HL-60 (cell line): ENCODE data around the gene SERPINE2.

Experiments used
- GABPA ChIP-seq: IDR thresholded peaks from 2 replicates; pipeline ENCODE4 v1.6.1; 2012; ENCODE audit warnings: low read depth
- POLR2AphosphoS5 ChIP-seq: IDR thresholded peaks from 2 replicates; pipeline ENCODE4 v1.6.1; 2012; ENCODE audit warnings: low read depth
- TF ChIP-seq, protein P1 (sequence below): IDR thresholded peaks from one replicate; pipeline ENCODE4 v1.5.1; 2011; ENCODE audit warnings: low read length, control low read depth, inconsistent platforms; ENCODE audit not compliant: insufficient read depth

DNA sequence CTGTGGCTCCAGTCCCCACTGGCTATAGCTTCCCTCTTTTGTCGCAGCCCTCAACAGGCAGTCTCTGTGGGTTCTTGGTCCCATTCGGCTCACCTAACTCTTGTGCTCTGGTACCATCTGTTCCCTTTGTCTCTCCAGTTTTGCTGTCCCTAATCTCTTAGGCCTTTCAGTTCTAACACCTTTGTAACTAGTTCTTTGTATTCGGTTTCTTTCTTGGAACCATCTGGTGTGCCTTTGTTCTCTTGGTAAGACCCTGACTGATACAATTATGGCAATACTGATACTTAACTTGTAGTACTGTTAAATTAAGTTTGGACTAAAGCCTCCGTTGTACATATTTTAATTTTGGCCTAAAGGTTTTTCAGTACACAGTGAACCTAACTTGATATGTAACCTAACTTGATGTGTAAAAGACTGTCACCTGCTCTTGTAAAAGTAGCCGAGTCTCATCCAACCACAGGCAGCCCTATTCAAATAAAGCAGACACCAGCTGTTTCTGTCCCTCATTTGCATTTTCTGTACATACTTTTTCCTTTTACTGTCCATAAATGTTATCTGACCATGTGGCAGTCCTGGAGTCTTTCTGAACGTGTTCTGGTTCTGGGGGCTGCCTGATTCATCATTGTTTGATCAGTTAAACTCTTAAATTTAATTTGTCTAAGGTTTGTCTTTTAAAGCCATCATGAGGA, 86.7 kb downstream of the SERPINE2 start:
- TF ChIP-seq, protein P1, sequence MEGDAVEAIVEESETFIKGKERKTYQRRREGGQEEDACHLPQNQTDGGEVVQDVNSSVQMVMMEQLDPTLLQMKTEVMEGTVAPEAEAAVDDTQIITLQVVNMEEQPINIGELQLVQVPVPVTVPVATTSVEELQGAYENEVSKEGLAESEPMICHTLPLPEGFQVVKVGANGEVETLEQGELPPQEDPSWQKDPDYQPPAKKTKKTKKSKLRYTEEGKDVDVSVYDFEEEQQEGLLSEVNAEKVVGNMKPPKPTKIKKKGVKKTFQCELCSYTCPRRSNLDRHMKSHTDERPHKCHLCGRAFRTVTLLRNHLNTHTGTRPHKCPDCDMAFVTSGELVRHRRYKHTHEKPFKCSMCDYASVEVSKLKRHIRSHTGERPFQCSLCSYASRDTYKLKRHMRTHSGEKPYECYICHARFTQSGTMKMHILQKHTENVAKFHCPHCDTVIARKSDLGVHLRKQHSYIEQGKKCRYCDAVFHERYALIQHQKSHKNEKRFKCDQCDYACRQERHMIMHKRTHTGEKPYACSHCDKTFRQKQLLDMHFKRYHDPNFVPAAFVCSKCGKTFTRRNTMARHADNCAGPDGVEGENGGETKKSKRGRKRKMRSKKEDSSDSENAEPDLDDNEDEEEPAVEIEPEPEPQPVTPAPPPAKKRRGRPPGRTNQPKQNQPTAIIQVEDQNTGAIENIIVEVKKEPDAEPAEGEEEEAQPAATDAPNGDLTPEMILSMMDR, result no peak
- TF ChIP-seq POLR2AphosphoS5, result no peak
- no peak for TF ChIP-seq GABPA
